GM19351 (cell line): ENCODE data around the gene AUTS2.
"Not testable (repeated sequence)": the region's sequence is repeated elsewhere in the genome, so short reads cannot be mapped to it uniquely, and the experiment has no call there.

Experiments
- ATAC-seq: cut with Tn5 transposase; IDR thresholded peaks from one replicate; pipeline ENCODE4 v1.9.1; 2021; ENCODE audit warnings: mild to moderate bottlenecking, moderate library complexity; ENCODE audit not compliant: unreplicated experiment

The AUTS2 gene

GRCh38 chr7:70270149-70270548, 671.9 kb downstream of the AUTS2 start:
- ATAC-seq: no peak

- no peak for ATAC-seq
Measured at GRCh38 chr7:70271617-70272081, 673.4 kb downstream of the AUTS2 start.

- not testable (repeated sequence) for ATAC-seq
Measured at GRCh38 chr7:70275570-70275969, 677.3 kb downstream of the AUTS2 start.

- ATAC-seq: no peak
Measured at GRCh38 chr7:70285187-70285586, 686.9 kb downstream of the AUTS2 start.

- no peak for ATAC-seq
Measured at GRCh38 chr7:70285854-70286253, 687.6 kb downstream of the AUTS2 start.

GRCh38 chr7:70288781-70289456, 690.6 kb downstream of the AUTS2 start:
- no peak for ATAC-seq

- no peak for ATAC-seq
Measured at GRCh38 chr7:70292716-70293115, 694.4 kb downstream of the AUTS2 start.

GRCh38 chr7:70294211-70294911, 696.1 kb downstream of the AUTS2 start:
- no peak for ATAC-seq

GRCh38 chr7:70298780-70299471, 700.7 kb downstream of the AUTS2 start:
- ATAC-seq: no peak

GRCh38 chr7:70299472-70299807, 701.2 kb downstream of the AUTS2 start:
- ATAC-seq: no peak

GRCh38 chr7:70301673-70302185, 703.5 kb downstream of the AUTS2 start:
- ATAC-seq: no peak

- ATAC-seq: no peak
Measured at GRCh38 chr7:70303309-70303708, 705.0 kb downstream of the AUTS2 start.

GRCh38 chr7:70303780-70304179, 705.5 kb downstream of the AUTS2 start:
- ATAC-seq: no peak

- no peak for ATAC-seq
Measured at GRCh38 chr7:70306173-70306572, 707.9 kb downstream of the AUTS2 start.

GRCh38 chr7:70307544-70308106, 709.4 kb downstream of the AUTS2 start:
- ATAC-seq: no peak

GRCh38 chr7:70312336-70312735, 714.1 kb downstream of the AUTS2 start:
- ATAC-seq: no peak

GRCh38 chr7:70313271-70313670, 715.0 kb downstream of the AUTS2 start:
- ATAC-seq: no peak

GRCh38 chr7:70313687-70314086, 715.4 kb downstream of the AUTS2 start:
- ATAC-seq: no peak

- no peak for ATAC-seq
Measured at GRCh38 chr7:70314221-70314620, 715.9 kb downstream of the AUTS2 start.

GRCh38 chr7:70316745-70317144, 718.5 kb downstream of the AUTS2 start:
- no peak for ATAC-seq

GRCh38 chr7:70317356-70317755, 719.1 kb downstream of the AUTS2 start:
- no peak for ATAC-seq
